GM23338 (cell line): ENCODE results near the gene RFX3. TPM values are rescaled to one million over a fixed set of nuclear protein-coding genes. Genes with fewer than 3 reads are reported as not detected.

Source experiments
- ATAC-seq: fragments of 200-7000 bp; cut with Tn5 transposase; 3 replicates; pipeline ENCODE4 v1.9.1; 2020
- DNase-seq: peaks from one replicate; pipeline ENCODE4 v3.0.0-alpha.2; 2015; ENCODE audit warnings: low spot score
- H2AFZ ChIP-seq: fragments of 200-600 bp; sonication (generic); 2 replicates; pipeline ENCODE4 v1.8.0; 2016; ENCODE audit warnings: antibody characterized with exemption, mild to moderate bottlenecking, moderate library complexity
- H3F3A ChIP-seq: fragments of 200-600 bp; sonication (generic); replicated peaks from 2 replicates; pipeline ENCODE4 v1.8.0; 2017; ENCODE audit warnings: antibody characterized with exemption, mixed run types, low read depth
- H3K27ac ChIP-seq: fragments of 200-600 bp; sonication (generic); 2 replicates; pipeline ENCODE4 v1.6.1; 2016; ENCODE audit warnings: low read depth
- H3K27me3 ChIP-seq: fragments of 200-600 bp; sonication (generic); 2 replicates; pipeline ENCODE4 v1.8.0; 2016; ENCODE audit warnings: mild to moderate bottlenecking, mixed run types, moderate library complexity; ENCODE audit not compliant: insufficient read depth
- H3K36me3 ChIP-seq: fragments of 200-600 bp; sonication (generic); 2 replicates; pipeline ENCODE4 v1.8.0; 2016; ENCODE audit warnings: mild to moderate bottlenecking; ENCODE audit not compliant: insufficient read depth
- H3K4me1 ChIP-seq: fragments of 200-600 bp; sonication (generic); 2 replicates; pipeline ENCODE4 v1.8.0; 2016; ENCODE audit warnings: mild to moderate bottlenecking, moderate library complexity; ENCODE audit not compliant: insufficient read depth
- H3K4me2 ChIP-seq: fragments of 200-600 bp; sonication (generic); 2 replicates; pipeline ENCODE4 v1.7.1; 2017; ENCODE audit warnings: mixed run types
- H3K4me3 ChIP-seq: fragments of 200-600 bp; sonication (generic); 2 replicates; pipeline ENCODE4 v1.6.1; 2016; ENCODE audit warnings: mixed run types
- H3K79me2 ChIP-seq: fragments of 200-600 bp; sonication (generic); replicated peaks from 2 replicates; pipeline ENCODE4 v1.8.0; 2017; ENCODE audit warnings: mild to moderate bottlenecking; ENCODE audit not compliant: insufficient read depth
- H3K9me2 ChIP-seq: fragments of 200-600 bp; sonication (generic); 2 replicates; pipeline ENCODE4 v1.8.0; 2017; ENCODE audit not compliant: insufficient read depth
- H4K20me1 ChIP-seq: fragments of 200-600 bp; sonication (generic); replicated peaks from 2 replicates; pipeline ENCODE4 v1.8.0; 2017; ENCODE audit warnings: mild to moderate bottlenecking; ENCODE audit not compliant: insufficient read depth
- H3K27ac Mint-ChIP-seq: 2 replicates; pipeline ENCODE4 v1.8.0; 2020; ENCODE audit warnings: inconsistent platforms, mild to moderate bottlenecking, moderate library complexity, mixed read lengths
- H3K27me3 Mint-ChIP-seq: 3 replicates; pipeline ENCODE4 v1.8.0; 2022; ENCODE audit warnings: low read depth, mild to moderate bottlenecking, moderate library complexity, mixed read lengths, inconsistent platforms; ENCODE audit not compliant: insufficient read depth, poor library complexity
- H3K36me3 Mint-ChIP-seq: 3 replicates; pipeline ENCODE4 v1.8.0; 2021; ENCODE audit warnings: low read depth, mild to moderate bottlenecking, inconsistent platforms, moderate library complexity, mixed read lengths
- H3K4me1 Mint-ChIP-seq: 3 replicates; pipeline ENCODE4 v1.8.0; 2020; ENCODE audit warnings: mild to moderate bottlenecking, inconsistent platforms, mixed read lengths
- H3K4me3 Mint-ChIP-seq: 3 replicates; pipeline ENCODE4 v1.8.0; 2021; ENCODE audit warnings: moderate library complexity, mild to moderate bottlenecking, inconsistent platforms, mixed read lengths
- H3K9me3 Mint-ChIP-seq: 3 replicates; pipeline ENCODE4 v1.8.0; 2020; ENCODE audit warnings: moderate library complexity, mild to moderate bottlenecking, inconsistent platforms, mixed read lengths
- CREB1 ChIP-seq: fragments of 250-450 bp; sonication (Bioruptor Pico); IDR thresholded peaks from 2 replicates; pipeline ENCODE4 v1.5.0; 2020; ENCODE audit warnings: low read depth, mild to moderate bottlenecking, moderate library complexity
- EZH2 ChIP-seq: fragments of 200-600 bp; sonication (generic); IDR thresholded peaks from one replicate; pipeline ENCODE4 v1.8.0; 2017; ENCODE audit warnings: antibody characterized with exemption, mild to moderate bottlenecking, low read depth; ENCODE audit not compliant: unreplicated experiment
- EZH2phosphoT487 ChIP-seq: fragments of 200-600 bp; sonication (generic); IDR thresholded peaks from one replicate; pipeline ENCODE4 v1.8.1; 2018; ENCODE audit warnings: antibody characterized with exemption; ENCODE audit not compliant: unreplicated experiment
- NANOG ChIP-seq: IDR thresholded peaks from 2 replicates; pipeline ENCODE4 v1.6.1; 2016; ENCODE audit warnings: antibody characterized with exemption, borderline replicate concordance
- POLR2AphosphoS5 ChIP-seq: IDR thresholded peaks from 2 replicates; pipeline ENCODE4 v1.6.1; 2016; ENCODE audit warnings: antibody characterized with exemption, low read depth
- STAT1 ChIP-seq: IDR thresholded peaks from one replicate; pipeline ENCODE4 v1.6.1; 2016; ENCODE audit warnings: antibody characterized with exemption; ENCODE audit not compliant: unreplicated experiment
- ZNF331 ChIP-seq: fragments of 250-450 bp; sonication (Bioruptor Pico); IDR thresholded peaks from 2 replicates; pipeline ENCODE4 v1.5.0; 2020; ENCODE audit warnings: low read depth, mild to moderate bottlenecking, moderate library complexity
- polyA plus RNA-seq: library from polyadenylated mRNA; unstranded; fragments of >200 nt; fragmentation: Nextera tagmentation; extraction: Ambion mirVana; gene quantifications from 2 replicates; pipeline ENCODE4 v1.2.1, GENCODE V29; 2016
- total RNA-seq: library from RNA; depleted of rRNA; stranded (reverse); fragments of >200 nt; shearing (Covaris generic); gene quantifications from 2 replicates; pipeline ENCODE4 v1.2.3, GENCODE V29; 2014
- TF ChIP-seq, protein P1 (sequence below): IDR thresholded peaks from 2 replicates; pipeline ENCODE4 v1.6.1; 2016; ENCODE audit warnings: antibody characterized with exemption
- TF ChIP-seq, protein P2 (sequence below), 2 experiments: fragments of 200-600 bp in 1 of 2; sonication (generic) in 1 of 2; conservative IDR thresholded peaks; 2 replicates each; pipeline versions ENCODE4 v1.5.1 to v1.6.1; 2016 to 2017; ENCODE audit warnings: antibody characterized with exemption in 2 of 2, low read depth in 2 of 2, mild to moderate bottlenecking in 2 of 2, moderate library complexity in 1 of 2
- TF ChIP-seq, protein P3 (sequence below): fragments of 250-450 bp; sonication (Bioruptor Pico); IDR thresholded peaks from 2 replicates; pipeline ENCODE4 v1.5.0; 2020; ENCODE audit warnings: mild to moderate bottlenecking, moderate library complexity

Gene RFX3
- total and polyA plus RNA-seq, 2 experiments from 2014 or later = 9.8 to 22.1 TPM

DNA sequence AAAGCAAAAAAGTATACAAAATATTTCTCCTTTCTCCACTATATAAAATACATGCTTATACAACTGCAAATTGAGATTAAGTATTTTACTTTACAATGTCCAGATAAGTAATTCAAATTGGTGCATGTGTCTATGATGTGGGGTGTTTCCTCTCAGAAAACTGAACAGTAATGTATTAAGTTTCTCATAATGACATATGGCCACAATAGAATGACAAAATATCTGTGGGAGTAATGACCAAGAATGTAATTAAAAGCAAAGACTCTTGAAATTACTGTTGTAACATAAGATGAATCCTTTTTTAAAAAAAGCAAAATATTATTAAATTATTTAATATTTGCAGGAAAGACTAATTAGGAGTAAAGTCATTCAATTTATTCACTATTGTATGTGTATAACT is 155.1 kb downstream of the RFX3 start:
- no peaks in the 10 kb centered on the region for H4K20me1 ChIP-seq
- no peak overlapping the region for H3K27ac Mint-ChIP-seq
- ATAC-seq (no peak), DNase-seq (no peak)
- H3K9me2 ChIP-seq = no peaks in the 10 kb centered on the region
- no peaks in the 10 kb centered on the region for H3K36me3 ChIP-seq
- H3F3A ChIP-seq = no peaks in the 10 kb centered on the region
- no peak for TF ChIP-seq ZNF331 (CRISPR knock-in tag)
- H3K4me1 ChIP-seq = peaks cover 25% of the 10 kb centered on the region
- no peaks in the 10 kb centered on the region for H3K27me3 ChIP-seq
- peaks cover under 1% of the 10 kb centered on the region; the same call in 1 of the 3 replicates for H3K9me3 Mint-ChIP-seq
- peaks cover 18% of the 10 kb centered on the region for H3K4me1 Mint-ChIP-seq
- H3K27me3 Mint-ChIP-seq = no peaks in the 10 kb centered on the region
- no peaks in the 10 kb centered on the region for H3K79me2 ChIP-seq
- no peak overlapping the region for H3K27ac ChIP-seq
- H3K4me3 ChIP-seq = no peak overlapping the region
- H3K4me3 Mint-ChIP-seq = no peak overlapping the region
- peaks cover under 1% of the 10 kb centered on the region; the same call in 1 of the 3 replicates for H3K36me3 Mint-ChIP-seq
- no peak overlapping the region for H2AFZ ChIP-seq
- H3K4me2 ChIP-seq = no peak overlapping the region

DNA sequence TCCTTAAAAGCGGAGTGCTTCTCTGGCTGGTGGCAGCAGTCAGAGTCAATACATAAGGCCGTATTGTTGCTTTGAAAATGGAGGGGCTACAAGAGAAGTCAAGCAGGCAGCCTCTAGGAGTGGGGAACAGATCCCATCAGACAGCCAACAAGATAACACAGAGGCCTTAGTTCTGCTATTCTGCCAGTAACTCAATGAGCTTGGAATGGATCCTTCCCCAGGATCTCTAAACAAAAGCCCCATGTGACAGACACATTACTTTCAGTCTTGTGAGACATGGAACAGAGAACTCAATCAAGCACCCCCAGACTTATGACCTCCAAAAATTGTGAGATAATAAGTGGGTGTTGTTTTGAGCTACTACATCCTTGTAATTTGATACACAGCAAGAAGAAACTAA is 158.6 kb downstream of the RFX3 start:
- H3K27me3 ChIP-seq = no peaks in the 10 kb centered on the region
- peak overlapping the region; percentile 54 for H3K27ac Mint-ChIP-seq
- DNase-seq = peak; percentile 14
- TF ChIP-seq POLR2AphosphoS5 = no peak
- no peak for TF ChIP-seq STAT1
- no peak for TF ChIP-seq ZNF331 (CRISPR knock-in tag)
- TF ChIP-seq EZH2phosphoT487 = no peak
- TF ChIP-seq, protein P1, sequence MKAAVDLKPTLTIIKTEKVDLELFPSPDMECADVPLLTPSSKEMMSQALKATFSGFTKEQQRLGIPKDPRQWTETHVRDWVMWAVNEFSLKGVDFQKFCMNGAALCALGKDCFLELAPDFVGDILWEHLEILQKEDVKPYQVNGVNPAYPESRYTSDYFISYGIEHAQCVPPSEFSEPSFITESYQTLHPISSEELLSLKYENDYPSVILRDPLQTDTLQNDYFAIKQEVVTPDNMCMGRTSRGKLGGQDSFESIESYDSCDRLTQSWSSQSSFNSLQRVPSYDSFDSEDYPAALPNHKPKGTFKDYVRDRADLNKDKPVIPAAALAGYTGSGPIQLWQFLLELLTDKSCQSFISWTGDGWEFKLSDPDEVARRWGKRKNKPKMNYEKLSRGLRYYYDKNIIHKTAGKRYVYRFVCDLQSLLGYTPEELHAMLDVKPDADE = no peak
- TF ChIP-seq, protein P2, sequence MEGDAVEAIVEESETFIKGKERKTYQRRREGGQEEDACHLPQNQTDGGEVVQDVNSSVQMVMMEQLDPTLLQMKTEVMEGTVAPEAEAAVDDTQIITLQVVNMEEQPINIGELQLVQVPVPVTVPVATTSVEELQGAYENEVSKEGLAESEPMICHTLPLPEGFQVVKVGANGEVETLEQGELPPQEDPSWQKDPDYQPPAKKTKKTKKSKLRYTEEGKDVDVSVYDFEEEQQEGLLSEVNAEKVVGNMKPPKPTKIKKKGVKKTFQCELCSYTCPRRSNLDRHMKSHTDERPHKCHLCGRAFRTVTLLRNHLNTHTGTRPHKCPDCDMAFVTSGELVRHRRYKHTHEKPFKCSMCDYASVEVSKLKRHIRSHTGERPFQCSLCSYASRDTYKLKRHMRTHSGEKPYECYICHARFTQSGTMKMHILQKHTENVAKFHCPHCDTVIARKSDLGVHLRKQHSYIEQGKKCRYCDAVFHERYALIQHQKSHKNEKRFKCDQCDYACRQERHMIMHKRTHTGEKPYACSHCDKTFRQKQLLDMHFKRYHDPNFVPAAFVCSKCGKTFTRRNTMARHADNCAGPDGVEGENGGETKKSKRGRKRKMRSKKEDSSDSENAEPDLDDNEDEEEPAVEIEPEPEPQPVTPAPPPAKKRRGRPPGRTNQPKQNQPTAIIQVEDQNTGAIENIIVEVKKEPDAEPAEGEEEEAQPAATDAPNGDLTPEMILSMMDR (conservative IDR thresholded peaks at IDR 0.05; ENCODE audit: low read depth in 2 of 2) = no peak
- no peak for TF ChIP-seq CREB1
- TF ChIP-seq EZH2 = no peak
- no peak for TF ChIP-seq NANOG
- TF ChIP-seq, protein P3, sequence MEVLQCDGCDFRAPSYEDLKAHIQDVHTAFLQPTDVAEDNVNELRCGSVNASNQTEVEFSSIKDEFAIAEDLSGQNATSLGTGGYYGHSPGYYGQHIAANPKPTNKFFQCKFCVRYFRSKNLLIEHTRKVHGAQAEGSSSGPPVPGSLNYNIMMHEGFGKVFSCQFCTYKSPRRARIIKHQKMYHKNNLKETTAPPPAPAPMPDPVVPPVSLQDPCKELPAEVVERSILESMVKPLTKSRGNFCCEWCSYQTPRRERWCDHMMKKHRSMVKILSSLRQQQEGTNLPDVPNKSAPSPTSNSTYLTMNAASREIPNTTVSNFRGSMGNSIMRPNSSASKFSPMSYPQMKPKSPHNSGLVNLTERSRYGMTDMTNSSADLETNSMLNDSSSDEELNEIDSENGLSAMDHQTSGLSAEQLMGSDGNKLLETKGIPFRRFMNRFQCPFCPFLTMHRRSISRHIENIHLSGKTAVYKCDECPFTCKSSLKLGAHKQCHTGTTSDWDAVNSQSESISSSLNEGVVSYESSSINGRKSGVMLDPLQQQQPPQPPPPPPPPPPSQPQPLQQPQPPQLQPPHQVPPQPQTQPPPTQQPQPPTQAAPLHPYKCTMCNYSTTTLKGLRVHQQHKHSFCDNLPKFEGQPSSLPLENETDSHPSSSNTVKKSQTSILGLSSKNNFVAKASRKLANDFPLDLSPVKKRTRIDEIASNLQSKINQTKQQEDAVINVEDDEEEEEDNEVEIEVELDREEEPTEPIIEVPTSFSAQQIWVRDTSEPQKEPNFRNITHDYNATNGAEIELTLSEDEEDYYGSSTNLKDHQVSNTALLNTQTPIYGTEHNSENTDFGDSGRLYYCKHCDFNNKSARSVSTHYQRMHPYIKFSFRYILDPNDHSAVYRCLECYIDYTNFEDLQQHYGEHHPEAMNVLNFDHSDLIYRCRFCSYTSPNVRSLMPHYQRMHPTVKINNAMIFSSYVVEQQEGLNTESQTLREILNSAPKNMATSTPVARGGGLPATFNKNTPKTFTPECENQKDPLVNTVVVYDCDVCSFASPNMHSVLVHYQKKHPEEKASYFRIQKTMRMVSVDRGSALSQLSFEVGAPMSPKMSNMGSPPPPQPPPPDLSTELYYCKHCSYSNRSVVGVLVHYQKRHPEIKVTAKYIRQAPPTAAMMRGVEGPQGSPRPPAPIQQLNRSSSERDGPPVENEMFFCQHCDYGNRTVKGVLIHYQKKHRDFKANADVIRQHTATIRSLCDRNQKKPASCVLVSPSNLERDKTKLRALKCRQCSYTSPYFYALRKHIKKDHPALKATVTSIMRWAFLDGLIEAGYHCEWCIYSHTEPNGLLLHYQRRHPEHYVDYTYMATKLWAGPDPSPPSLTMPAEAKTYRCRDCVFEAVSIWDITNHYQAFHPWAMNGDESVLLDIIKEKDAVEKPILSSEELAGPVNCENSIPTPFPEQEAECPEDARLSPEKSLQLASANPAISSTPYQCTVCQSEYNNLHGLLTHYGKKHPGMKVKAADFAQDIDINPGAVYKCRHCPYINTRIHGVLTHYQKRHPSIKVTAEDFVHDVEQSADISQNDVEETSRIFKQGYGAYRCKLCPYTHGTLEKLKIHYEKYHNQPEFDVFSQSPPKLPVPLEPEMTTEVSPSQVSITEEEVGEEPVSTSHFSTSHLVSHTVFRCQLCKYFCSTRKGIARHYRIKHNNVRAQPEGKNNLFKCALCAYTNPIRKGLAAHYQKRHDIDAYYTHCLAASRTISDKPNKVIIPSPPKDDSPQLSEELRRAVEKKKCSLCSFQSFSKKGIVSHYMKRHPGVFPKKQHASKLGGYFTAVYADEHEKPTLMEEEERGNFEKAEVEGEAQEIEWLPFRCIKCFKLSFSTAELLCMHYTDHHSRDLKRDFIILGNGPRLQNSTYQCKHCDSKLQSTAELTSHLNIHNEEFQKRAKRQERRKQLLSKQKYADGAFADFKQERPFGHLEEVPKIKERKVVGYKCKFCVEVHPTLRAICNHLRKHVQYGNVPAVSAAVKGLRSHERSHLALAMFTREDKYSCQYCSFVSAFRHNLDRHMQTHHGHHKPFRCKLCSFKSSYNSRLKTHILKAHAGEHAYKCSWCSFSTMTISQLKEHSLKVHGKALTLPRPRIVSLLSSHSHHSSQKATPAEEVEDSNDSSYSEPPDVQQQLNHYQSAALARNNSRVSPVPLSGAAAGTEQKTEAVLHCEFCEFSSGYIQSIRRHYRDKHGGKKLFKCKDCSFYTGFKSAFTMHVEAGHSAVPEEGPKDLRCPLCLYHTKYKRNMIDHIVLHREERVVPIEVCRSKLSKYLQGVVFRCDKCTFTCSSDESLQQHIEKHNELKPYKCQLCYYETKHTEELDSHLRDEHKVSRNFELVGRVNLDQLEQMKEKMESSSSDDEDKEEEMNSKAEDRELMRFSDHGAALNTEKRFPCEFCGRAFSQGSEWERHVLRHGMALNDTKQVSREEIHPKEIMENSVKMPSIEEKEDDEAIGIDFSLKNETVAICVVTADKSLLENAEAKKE (CRISPR knock-in tag) = no peak

More for the DNA sequence above, 158.6 kb downstream of the RFX3 start:
- Mint-ChIP-seq H3K27me3 (no peaks in the 10 kb centered on the region), H3K36me3 (peaks cover 3% of the 10 kb centered on the region; the same call in 1 of the 3 replicates), H3K4me3 (no peak overlapping the region), H3K4me1 (peaks cover 38% of the 10 kb centered on the region), H3K9me3 (peaks cover 2% of the 10 kb centered on the region; the same call in 1 of the 3 replicates)
- H3K27ac ChIP-seq = no peak overlapping the region
- H3K36me3 ChIP-seq = no peaks in the 10 kb centered on the region
- H3K4me3 ChIP-seq = no peak overlapping the region
- H3K4me2 ChIP-seq = peak overlapping the region; percentile 23; the same call in 1 of the 2 replicates
- H3F3A ChIP-seq = no peaks in the 10 kb centered on the region
- H3K9me2 ChIP-seq = no peaks in the 10 kb centered on the region
- peaks cover 43% of the 10 kb centered on the region for H3K4me1 ChIP-seq
- H4K20me1 ChIP-seq = no peaks in the 10 kb centered on the region
- H2AFZ ChIP-seq = peak overlapping the region; percentile 15; the same call in 1 of the 2 replicates
- no peaks in the 10 kb centered on the region for H3K79me2 ChIP-seq
- peak; percentile 57 for ATAC-seq
